ENCODE results near the gene SCMH1. TPM values are rescaled to one million over a fixed set of nuclear protein-coding genes. Genes with fewer than 3 reads are reported as not detected.
"Not testable (repeated sequence)": the region's sequence is repeated elsewhere in the genome, so short reads cannot be mapped to it uniquely, and the experiment has no call there.

Gene SCMH1
- total RNA-seq, 2 experiments from 2014 or later, result 23.6 to 24.4 TPM

GRCh38 chr1:41259221-41259620 lies 17.1 kb upstream of the SCMH1 start:
- CTCF ChIA-PET, result no interaction called here
- POLR2A ChIA-PET, result no interaction called here

- POLR2A ChIA-PET, result no interaction called here
- CTCF ChIA-PET, result no interaction called here
Measured at GRCh38 chr1:41255978-41256377, 13.9 kb upstream of the SCMH1 start.

GRCh38 chr1:41251120-41251519 lies 9.0 kb upstream of the SCMH1 start:
- CTCF ChIA-PET, POLR2A ChIA-PET: not testable (repeated sequence)

GRCh38 chr1:41249319-41249718 lies 7.2 kb upstream of the SCMH1 start:
- ChIA-PET POLR2A (no interaction called here), CTCF (no interaction called here)

GRCh38 chr1:41246568-41246967 lies 4.5 kb upstream of the SCMH1 start:
- ChIA-PET POLR2A (no interaction called here), CTCF (no interaction called here)

GRCh38 chr1:41245659-41246058 lies 3.6 kb upstream of the SCMH1 start:
- ChIA-PET CTCF (no interaction called here), POLR2A (no interaction called here)

GRCh38 chr1:41243079-41243385 lies 926 bp upstream of the SCMH1 start:
- ChIA-PET CTCF (interaction anchor here (0.6 kb wide), 1 partner anchor 12 kb away, joined by 5 read pairs; no protein-coding TSS in a partner anchor), POLR2A (interaction anchor here (0.6 kb wide), 1 partner anchor 44 kb away, joined by 7 read pairs; no protein-coding TSS in a partner anchor)

GRCh38 chr1:41242342-41243078 lies 404 bp upstream of the SCMH1 start:
- ChIA-PET CTCF (interaction anchor here (0.6 kb wide), 1 partner anchor 12 kb away, joined by 5 read pairs; no protein-coding TSS in a partner anchor), POLR2A (interaction anchor here (0.6 kb wide), 1 partner anchor 43 kb away, joined by 7 read pairs; no protein-coding TSS in a partner anchor)

GRCh38 chr1:41241354-41241748 lies 755 bp downstream of the SCMH1 start:
- CTCF ChIA-PET, result no interaction called here

GRCh38 chr1:41240781-41241353 lies 1.2 kb downstream of the SCMH1 start:
- ChIA-PET POLR2A (interaction anchor here (0.6 kb wide), 1 partner anchor 11 kb away, joined by 5 read pairs; no protein-coding TSS in a partner anchor), CTCF (no interaction called here)

More at GRCh38 chr1:41241354-41241748, 755 bp downstream of the SCMH1 start:
- POLR2A ChIA-PET, result no interaction called here

GRCh38 chr1:41239988-41240610 lies 2.0 kb downstream of the SCMH1 start:
- CTCF ChIA-PET, result interaction anchor here (0.9 kb wide), 1 partner anchor 132 kb away, joined by 3 read pairs; no protein-coding TSS in a partner anchor
- POLR2A ChIA-PET, result interaction anchor here (0.6 to 0.7 kb wide), 2 partner anchors 10 to 27 kb away, joined by 4 to 5 read pairs; no protein-coding TSS in a partner anchor

- CTCF ChIA-PET, result no interaction called here
- POLR2A ChIA-PET, result no interaction called here
Measured at GRCh38 chr1:41238311-41238988, 3.7 kb downstream of the SCMH1 start.

GRCh38 chr1:41236781-41237180 lies 5.3 kb downstream of the SCMH1 start:
- POLR2A ChIA-PET, result no interaction called here

GRCh38 chr1:41235893-41236292 lies 6.2 kb downstream of the SCMH1 start:
- ChIA-PET CTCF (interaction anchor here (0.7 kb wide), 1 partner anchor 509 kb away, joined by 3 read pairs; no protein-coding TSS in a partner anchor), POLR2A (interaction anchor here (0.7 kb wide), 1 partner anchor 188 kb away, joined by 11 read pairs; no protein-coding TSS in a partner anchor)

More at GRCh38 chr1:41236781-41237180, 5.3 kb downstream of the SCMH1 start:
- CTCF ChIA-PET, result no interaction called here

- ChIA-PET POLR2A (no interaction called here), CTCF (no interaction called here)
Measured at GRCh38 chr1:41233708-41234107, 8.4 kb downstream of the SCMH1 start.

- ChIA-PET POLR2A (no interaction called here), CTCF (no interaction called here)
Measured at GRCh38 chr1:41232305-41232704, 9.8 kb downstream of the SCMH1 start.

GRCh38 chr1:41230656-41231055 lies 11.4 kb downstream of the SCMH1 start:
- ChIA-PET POLR2A (interaction anchor here (0.7 kb wide), 1 partner anchor 10 kb away, joined by 5 read pairs; no protein-coding TSS in a partner anchor), CTCF (interaction anchor here (0.7 kb wide), 1 partner anchor 110 kb away, joined by 3 read pairs; no protein-coding TSS in a partner anchor)

GRCh38 chr1:41229219-41229618 lies 12.9 kb downstream of the SCMH1 start:
- CTCF ChIA-PET, result not testable (repeated sequence)

GRCh38 chr1:41226815-41227434 lies 15.2 kb downstream of the SCMH1 start:
- CTCF ChIA-PET, result no interaction called here

More at GRCh38 chr1:41229219-41229618, 12.9 kb downstream of the SCMH1 start:
- POLR2A ChIA-PET, result not testable (repeated sequence)

GRCh38 chr1:41225495-41225894 lies 16.6 kb downstream of the SCMH1 start:
- ChIA-PET POLR2A (no interaction called here), CTCF (no interaction called here)

More at GRCh38 chr1:41226815-41227434, 15.2 kb downstream of the SCMH1 start:
- POLR2A ChIA-PET, result no interaction called here
